LNCaP clone FGC (cell line): Measurements from ENCODE around the gene FBLN2.

ENCODE experiments used
- DNase-seq: peaks from one replicate; pipeline ENCODE4 v3.0.0-alpha.2; 2011; ENCODE audit warnings: low read depth
- H3K4me3 ChIP-seq: 2 replicates; pipeline ENCODE4 v1.5.1; 2011; ENCODE audit warnings: mild to moderate bottlenecking, low read depth, low read length, control low read depth
- CTCF ChIP-seq: IDR thresholded peaks from 2 replicates; pipeline ENCODE4 v1.5.1; 2012; ENCODE audit warnings: mild to moderate bottlenecking; ENCODE audit not compliant: control insufficient read depth, insufficient read depth; ENCODE audit errors: extremely low read depth

Gene FBLN2

GRCh38 chr3:13594146-13594545 is 45.2 kb downstream of the FBLN2 start:
- TF ChIP-seq CTCF = no peak
- no peak for DNase-seq
- no peak overlapping the region for H3K4me3 ChIP-seq

GRCh38 chr3:13594991-13595421 is 46.1 kb downstream of the FBLN2 start:
- H3K4me3 ChIP-seq = no peak overlapping the region
- no peak for TF ChIP-seq CTCF
- no peak for DNase-seq

- no peak for DNase-seq
- no peak for TF ChIP-seq CTCF
- H3K4me3 ChIP-seq = no peak overlapping the region
These were observed 46.6 kb downstream of the FBLN2 start for GRCh38 chr3:13595485-13595884.

- no peak for DNase-seq
- no peak for TF ChIP-seq CTCF
- H3K4me3 ChIP-seq = no peak overlapping the region
These were observed 47.7 kb downstream of the FBLN2 start for GRCh38 chr3:13596426-13597205.

- no peak for TF ChIP-seq CTCF
- no peak for DNase-seq
- no peak overlapping the region for H3K4me3 ChIP-seq
These were observed 48.7 kb downstream of the FBLN2 start for GRCh38 chr3:13597661-13598060.

- H3K4me3 ChIP-seq = no peak overlapping the region
- no peak for DNase-seq
- TF ChIP-seq CTCF = no peak
These were observed 49.3 kb downstream of the FBLN2 start for GRCh38 chr3:13598201-13598600.
